NCI-H748 treated with DMSO at 0.1 percent for 48 hours (cell line): ENCODE results near the gene HSD17B11.
"Not testable (repeated sequence)": the region's sequence is repeated elsewhere in the genome, so short reads cannot be mapped to it uniquely, and the experiment has no call there.

Experiments used
- DNase-seq: peaks from one replicate; lab custom pipeline; 2025; lab: John Stamatoyannopoulos, UW

The HSD17B11 gene

DNA sequence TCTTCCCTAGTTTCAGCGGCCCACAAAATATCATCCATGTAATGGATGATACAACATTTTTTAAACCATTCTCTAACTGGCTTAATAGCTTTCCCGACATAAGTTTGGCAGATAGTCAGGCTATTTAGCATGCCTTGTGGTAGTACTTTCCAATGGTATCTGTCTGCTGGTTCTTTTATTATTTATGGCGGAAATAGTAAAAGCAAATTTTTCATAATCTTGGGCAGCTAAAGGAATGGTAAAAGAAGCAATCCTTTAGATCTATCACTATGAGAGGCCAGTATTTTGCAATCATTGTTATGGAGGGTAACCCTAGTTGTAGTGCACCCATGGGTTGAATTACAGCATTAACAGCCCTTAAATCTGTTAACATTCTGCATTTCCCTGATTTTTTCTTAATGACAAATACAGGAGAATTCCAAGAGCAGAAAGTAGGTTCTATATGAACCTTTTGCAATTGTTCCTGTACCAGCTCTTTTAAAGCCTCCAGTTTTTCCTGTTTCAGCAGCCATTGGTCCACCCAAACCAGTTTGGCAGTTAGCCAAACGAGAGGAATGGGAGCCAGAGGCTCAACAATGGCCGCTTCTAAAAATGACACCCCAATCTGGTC, 14.3 kb upstream of the HSD17B11 start:
- no peak for DNase-seq

DNA sequence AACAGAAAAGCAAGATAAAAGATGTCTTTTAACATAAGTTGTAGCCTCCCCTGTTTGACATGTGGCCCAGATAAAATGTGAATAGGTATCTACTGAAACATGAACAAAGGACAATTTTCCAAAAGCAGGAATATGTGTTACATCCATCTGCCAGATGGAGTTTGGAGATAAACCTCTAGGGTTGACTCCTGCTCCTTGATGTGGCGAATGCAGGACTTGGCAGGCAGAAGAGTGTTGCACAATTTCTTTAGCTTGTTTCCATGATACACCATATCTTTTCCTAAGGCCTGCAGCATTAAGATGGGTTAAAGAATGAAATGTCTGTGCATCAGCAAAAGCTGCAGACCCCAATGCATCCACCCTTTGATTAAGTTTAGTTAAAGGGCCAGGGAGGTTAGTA, 12.7 kb upstream of the HSD17B11 start:
- not testable (repeated sequence) for DNase-seq

DNA sequence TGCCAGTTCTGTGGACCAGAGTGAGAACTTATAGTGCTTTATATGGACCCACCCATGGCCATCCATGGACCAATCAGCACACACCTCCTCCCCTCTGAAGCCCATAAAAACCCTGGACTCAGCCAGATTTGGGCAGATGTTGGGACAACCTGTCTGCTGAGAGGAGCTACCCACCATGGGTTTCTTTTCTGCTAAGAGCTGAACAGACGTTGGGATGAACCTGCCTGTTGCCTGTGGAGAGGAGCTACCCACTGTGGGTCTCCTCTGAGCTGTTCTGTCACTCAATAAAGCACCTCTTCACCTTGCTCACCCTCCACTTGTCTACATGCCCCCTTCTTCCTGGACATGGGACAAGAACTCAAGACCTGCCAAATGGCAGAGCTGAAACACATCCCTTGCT, 9.0 kb upstream of the HSD17B11 start:
- DNase-seq, result no peak

DNA sequence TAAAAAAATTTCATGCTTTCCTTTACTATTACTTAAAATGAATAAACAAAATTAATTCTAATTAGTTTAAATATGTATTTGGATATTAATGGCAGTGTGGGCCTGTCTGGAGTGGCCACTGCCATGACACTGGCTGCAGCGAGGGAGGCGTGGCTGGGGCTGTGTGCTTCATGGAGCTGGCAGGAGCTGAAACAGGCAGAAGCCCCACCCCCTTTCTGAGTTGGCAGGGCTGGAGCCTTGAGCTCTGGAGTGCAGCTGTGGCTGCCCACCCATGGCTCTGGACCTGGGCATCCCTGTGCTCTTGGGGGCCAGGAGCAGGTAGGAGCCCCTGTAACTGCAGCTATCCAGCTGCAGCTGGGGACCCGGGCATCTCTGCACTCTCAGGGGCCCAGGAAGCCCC, 8.2 kb upstream of the HSD17B11 start:
- DNase-seq, result no peak

DNA sequence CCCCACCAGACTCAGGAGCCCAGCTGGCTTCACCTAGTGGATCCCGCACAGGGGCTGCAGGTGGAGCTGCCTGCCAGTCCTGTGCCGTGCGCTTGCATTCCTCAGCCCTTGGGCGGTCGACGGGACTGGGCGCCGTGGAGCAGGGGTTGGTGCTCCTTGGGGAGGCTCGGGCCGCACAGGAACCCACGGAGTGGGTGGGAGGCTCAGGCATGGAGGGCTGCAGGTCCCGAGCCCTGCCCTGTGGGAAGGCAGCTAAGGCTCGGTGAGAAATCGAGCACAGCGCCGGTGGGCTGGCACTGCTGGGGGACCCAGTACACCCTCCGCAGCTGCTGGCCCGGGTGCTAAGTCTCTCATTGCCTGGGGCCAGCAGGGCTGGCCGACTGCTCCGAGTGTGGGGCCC, 4.9 kb upstream of the HSD17B11 start:
- not testable (repeated sequence) for DNase-seq

DNA sequence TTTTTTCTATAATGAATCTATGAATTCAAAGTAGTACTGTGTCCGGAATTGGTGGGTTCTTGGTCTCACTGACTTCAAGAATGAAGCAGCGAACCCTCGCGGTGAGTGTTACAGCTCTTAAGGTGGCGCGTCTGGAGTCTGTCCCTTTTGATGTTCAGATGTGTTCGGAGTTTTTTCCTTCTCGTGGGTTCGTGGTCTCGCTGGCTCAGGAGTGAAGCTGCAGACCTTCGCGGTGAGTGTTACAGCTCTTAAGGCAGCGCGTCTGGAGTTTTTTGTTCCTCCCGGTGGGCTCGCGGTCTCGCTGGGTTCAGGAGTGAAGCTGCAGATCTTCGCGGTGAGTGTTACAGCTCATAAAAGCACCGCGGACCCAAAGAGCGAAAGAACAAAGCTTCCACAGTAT, 4.1 kb upstream of the HSD17B11 start:
- DNase-seq, result not testable (repeated sequence)

DNA sequence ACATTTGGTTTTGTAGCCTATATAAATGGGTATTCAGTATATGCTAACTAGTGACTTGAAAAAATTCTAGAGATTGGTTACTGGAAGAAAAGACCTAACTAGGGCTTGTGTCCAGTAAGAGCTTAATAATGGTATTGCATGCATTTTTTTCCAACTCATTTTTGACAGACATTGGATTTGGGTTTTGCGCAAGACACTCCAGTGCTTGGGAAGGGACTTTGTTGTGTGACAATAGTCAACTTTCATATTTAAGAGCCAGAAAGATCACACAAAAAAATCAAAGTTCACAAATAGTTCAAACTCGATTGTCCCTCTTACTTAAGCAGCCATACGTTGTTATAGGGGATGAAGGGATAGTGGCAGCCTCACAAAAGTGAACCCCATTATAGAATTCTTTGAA, 1.2 kb upstream of the HSD17B11 start:
- DNase-seq, result no peak

DNA sequence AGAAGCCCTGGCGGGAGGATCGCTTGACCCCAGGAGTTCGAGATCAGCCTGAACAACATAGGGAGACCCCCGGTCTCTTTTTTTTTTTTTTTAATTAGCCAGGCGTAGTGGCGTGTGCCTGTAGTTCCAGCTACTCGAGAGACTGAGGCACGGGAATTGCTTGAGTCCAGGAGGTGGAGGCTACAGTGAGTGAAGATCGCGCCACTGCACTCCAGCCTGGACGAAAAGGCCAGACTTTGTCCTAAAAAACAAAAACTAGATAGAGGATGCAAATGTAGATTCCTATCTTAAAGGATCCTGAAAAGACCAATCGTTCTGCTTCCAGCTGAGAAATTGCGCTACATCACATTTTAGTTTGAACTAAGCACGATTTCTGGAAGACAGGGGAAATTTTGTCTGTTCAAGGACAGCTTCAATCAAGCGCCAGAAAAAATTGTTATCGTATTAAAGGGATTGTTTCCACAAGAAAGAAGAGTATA, 627 bp upstream of the HSD17B11 start:
- DNase-seq, result no peak

DNA sequence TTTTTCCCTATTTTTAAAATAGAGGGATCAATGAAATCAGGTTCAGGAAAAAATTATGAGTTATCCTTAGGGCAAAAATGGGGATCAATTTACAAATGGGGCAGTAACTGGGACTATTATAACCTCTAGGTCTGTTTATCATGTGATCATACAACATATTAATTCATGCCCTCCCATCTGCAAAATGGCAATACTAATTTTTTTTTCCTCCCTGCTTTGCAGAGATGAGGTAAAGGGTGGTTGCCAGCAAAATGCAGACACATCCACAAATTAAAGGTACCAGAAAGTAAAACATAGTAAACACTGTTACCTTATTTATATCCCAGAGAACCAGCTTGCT, 467 bp downstream of the HSD17B11 start:
- DNase-seq, result peak; percentile 9

DNA sequence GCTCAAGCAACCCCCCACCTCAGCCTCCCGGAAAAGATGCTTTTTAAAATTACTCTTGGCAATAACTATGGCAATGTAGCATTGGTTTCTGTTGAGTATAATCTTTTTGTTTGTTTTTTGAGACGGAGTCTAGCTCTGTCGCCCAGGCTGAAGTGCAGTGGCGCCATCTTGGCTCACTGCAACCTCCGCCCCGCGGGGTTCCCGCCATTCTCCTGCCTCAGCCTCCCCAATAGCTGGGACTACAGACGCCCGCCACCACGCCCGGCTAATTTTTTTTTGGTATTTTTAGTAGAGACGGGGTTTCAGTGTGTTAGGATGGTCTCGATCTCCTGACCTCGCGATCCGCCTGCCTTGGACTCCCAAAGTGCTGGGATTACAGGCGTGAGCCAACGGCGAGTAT, 933 bp downstream of the HSD17B11 start:
- not testable (repeated sequence) for DNase-seq

DNA sequence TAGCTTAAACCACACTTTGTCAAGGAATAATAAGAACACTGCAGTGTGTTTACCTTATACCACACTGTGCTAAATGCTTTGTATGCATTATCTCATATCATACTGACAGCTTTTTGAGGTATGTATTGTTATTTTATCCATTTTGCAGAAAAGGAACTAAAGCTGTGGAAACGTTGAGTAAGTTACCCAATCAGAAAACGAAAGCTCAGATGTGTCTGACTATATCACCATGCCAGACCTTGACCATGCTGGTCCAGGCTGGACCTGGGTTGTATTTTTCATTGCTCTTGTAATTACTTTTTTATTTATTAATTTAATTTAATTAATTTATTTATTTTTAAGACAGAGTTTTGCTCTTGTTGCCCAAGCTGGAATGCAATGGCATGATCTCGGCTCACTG, 2.1 kb downstream of the HSD17B11 start:
- DNase-seq, result no peak

DNA sequence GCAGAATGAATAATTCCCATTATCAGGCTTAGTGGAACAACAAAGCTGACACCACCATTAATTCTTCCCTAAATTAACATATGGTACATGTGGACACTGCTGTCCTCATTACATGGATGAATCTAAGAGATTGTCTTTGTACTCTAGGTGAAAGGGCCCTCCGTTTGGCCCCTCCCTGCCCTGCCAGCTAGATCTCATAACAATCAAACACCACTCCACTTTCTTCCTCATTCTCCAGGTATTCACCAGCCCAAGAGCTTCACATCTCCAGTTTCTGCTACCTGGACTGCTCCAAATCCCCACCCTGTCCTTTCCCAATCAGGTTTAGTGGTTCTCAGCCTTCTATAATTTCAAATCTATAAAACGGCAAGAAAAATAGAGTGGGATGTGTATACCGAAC, 3.8 kb downstream of the HSD17B11 start:
- no peak for DNase-seq

DNA sequence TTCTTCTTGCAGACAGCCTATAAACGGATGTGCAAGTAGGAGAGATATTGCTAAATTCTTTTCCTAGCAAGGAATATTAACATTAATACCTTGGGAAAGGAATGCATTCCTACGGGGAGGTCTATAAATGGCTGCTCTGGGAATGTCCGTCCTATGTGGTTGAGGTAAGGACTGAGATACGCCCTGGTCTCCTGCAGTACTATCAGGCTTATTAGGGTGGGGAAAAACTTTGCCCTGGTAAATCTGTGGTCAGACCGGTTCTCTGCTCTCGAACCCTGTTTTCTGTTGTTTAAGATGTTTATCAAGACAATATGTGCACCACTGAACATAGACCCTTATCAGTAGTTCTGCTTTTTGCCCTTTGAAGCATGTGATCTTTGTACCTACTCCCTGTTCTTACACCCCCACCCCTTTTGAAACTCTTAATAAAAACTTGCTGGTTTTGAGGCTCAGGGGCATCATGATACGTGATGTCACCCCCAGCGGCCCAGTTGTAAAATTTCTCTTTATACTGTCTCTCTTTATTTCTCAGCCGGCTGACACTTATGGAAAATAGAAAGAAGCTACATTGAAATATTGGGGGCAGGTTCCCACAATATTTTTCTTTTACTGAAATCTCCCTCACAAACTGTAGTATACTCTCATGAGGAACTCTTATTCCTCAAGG, 6.4 kb downstream of the HSD17B11 start:
- not testable (repeated sequence) for DNase-seq

DNA sequence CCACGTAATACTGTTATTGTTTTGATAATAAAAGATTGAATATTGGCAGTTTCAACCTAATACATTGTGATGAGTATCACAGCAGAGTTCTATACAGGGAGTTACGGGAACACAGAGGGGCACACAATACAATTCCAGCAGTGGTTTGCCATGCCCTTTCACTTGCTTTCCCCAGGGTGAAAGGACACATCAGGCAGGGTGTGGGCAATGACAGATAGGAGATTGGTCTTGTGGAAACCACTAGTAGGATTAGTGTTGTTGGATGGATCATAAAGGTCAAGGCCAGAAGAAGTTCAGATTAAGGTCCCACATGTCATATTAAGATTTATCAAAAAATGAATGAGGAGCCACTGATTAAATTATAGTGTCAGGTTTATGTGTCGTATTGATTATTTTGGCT, 8.1 kb downstream of the HSD17B11 start:
- no peak for DNase-seq

DNA sequence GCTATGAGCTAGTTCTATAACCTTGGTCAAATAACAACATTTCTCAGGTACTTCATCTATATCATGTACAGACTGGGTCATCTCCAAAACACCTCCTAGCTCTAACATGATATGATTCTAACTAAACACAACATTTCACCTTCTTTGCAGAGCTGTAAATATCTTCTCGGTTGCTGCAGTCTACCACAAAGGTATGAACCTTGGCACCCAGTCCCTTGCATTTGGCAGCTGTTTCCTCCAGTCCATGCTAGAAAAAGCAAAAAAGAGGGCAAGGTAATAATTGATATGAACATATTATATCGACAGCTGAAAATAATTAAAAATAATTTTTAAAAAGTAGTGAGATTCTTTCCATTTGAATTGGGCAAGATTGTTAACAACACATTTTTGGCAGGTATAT, 8.9 kb downstream of the HSD17B11 start:
- no peak for DNase-seq

DNA sequence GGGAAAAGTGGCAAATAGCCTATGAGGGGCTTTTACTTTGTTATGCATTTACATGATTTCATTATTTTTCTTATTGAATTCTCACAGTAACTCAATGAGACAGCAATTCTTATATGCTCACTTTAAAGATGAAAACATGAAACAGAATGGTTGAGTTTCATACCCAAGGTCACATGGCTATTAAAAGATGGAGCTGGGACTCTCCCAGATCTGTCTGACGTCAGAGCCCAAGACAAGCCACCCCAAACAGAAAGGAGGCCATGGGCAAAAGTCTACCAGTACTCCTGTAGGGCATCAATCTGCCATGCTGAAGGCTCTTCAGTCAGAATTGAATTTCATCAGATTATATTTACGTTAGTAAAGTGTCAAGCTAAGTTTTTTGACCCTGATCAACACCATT, 13.2 kb downstream of the HSD17B11 start:
- no peak for DNase-seq

DNA sequence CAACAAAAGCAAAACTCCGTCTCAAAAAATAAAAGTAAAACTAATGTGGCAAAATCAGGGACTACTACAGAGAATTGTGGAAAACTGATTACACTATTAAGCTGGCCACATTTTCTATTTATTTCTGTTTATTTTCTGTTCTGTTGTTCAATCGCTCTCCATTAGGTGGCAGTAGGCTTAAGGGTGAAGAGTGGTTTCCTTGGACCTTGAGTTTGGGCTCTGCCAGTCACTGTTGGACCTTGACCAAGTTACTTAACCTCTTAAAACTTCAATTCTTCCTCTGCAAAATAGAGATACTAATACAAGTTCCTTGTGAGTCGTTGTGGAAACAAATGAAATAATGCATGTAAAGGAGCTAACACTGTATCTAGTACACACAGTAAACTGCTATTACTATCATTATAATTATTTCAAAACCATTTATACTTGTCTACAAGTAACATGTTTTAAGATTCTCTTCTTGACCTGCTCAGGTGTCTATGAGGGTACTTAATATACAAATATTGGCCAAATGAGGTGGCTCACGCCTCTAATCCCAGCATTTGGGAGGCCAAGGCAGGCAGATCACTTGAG, 15.2 kb downstream of the HSD17B11 start:
- no peak for DNase-seq

DNA sequence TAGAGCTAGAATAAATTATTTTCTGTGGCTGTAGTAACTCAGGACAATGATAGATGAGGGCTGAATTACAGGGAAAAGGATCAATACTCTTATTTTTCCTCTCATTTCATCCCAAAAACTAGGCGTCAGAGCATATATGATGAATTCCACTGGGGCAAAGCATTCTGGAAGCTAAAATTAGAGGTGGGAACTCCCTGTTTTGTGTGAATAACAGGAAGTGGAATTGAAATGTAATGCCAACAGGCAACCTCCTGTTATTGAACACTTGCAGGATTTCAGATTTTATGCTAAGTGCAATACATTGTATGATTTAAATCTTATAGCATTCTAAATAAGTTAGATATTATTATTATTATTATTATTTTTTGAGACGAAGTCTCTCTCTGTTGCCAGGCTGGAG, 20.9 kb downstream of the HSD17B11 start:
- DNase-seq, result no peak

DNA sequence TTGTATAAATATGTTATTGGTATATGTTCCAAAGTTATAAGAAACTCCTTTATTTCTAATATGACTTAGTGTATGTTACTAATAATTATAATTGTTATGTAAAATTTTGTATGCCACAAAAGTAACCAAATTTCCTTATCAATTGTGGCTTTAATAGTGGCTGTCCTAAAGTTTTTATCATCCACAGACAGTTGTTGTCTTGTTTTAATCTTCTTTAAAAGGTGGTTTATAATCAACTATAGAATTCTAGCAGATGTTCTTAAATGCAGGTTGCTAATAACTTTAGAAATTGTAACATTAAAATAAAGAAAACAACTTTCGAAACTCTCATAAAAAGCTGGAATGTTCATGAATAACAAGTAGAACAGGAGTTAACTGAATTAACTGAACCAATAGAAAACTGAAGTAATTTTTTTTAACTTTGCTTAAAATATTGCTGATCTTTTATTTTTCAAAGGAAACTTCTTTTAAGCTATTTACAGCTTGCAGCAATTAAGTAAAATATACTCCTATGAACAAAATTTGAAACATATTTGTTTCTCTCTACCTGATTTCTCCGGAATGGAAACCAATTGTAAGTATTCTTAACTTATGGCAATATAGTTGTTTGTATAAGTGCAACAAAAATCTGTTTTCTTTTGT, 24.3 kb downstream of the HSD17B11 start:
- DNase-seq, result no peak

DNA sequence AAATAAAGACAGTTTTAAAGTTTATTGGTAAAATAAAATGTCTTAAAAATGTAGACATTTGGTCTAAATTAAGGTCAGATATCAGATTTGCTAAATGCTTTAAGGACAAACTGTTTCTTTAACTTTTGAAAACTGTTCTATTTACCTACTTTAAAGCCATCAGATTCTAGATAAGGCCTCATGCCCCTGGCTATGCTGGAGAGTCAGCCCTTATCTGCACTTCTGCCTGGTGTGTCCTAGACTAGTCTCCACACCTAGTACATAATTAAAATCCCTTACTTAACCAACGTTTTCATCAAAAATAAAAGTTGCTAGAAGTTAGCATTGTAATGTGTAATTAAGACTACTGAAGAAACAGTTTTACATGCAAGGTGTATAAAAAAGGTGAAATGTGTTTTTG, 25.6 kb downstream of the HSD17B11 start:
- DNase-seq, result no peak

DNA sequence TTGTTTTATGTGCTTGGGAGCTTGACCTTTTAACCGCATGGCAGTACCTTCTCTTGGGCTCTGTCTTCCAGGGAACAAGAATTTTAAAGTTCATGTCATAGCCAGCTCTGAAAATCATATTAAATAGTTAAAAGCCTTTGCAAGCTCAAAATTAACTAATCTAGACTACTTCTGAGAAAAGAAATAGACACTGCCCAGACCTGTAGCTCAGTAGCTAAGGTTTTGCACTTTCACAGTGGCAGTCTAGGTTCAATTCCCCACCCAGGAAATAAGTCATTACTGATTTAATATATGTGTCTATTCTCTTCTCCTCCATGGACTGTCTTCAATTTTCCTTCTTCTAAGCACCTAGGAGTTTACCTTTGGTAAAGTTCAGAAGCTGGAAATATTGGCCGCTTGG, 27.4 kb downstream of the HSD17B11 start:
- no peak for DNase-seq

DNA sequence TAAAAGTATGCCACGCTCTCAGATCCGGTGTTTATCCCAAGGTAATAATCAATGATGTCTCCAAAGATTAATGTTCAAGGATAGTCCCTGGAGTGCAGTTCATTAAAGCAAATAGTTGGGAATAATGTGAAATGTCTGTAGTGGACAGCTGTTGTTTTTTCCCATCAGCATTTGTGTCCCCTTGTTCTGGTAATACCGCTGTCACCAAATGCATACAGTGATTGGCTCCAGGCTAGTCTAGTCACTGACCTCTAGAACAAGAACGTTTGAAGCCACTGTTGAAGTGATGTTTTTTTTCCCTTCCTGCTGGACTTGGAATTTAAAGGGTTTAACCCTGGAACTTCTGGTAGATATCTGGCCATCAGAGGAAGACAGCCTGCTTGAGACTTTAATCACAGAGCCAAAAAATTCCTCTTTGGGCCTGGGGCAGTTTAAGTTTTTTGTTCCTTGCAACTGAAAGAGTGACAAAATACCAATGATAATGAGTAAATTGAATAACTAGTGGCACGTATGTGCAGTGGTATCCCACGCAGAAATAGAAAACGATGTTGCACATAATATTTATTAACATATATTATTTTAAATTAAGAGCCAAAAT, 30.6 kb downstream of the HSD17B11 start:
- no peak for DNase-seq

DNA sequence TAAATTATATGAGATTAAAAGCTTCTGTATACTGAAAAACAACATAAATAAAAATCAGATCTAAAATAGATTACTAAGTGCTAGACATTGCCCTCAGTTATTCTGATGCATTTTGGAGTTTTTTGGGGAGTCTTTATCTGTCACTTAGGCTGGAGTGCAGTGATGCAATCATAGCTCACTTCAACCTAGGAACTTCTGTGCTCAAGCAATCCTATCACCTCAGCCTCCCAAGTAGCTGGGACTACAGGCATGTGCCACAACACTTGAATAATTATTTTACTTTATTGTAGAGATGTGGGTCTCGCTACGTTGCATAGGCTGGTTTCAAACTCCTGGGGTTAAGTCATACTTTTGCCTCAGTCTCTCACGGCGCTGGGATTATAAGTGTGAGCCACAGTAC, 31.7 kb downstream of the HSD17B11 start:
- DNase-seq, result no peak
